ENCODE results near the gene RABGAP1L.
"Not testable (repeated sequence)": the region's sequence is repeated elsewhere in the genome, so short reads cannot be mapped to it uniquely, and the experiment has no call there.

RABGAP1L gene

GRCh38 chr1:174837386-174837785, 678.1 kb downstream of the RABGAP1L start:
- no peak for DNase-seq

- DNase-seq = no peak
Observed at GRCh38 chr1:174839211-174839610, 679.9 kb downstream of the RABGAP1L start.

DNA sequence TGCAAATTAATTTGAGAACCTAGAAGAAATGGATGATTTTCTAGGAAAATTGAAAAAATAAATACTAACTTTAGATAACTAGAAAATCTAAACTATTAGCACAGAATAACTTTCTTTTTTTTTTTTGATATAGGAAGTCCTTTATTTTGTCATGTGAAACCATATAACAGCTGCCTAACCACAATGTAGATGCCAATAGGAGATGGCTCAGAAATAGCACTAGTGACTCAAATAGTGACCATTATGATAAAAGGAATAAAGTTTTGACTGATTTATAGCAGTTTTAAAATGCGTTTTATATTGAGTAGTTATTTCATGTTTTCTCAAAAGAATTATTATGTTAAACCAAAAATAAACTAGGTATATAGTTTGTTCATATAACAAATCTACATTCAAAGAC, 682.4 kb downstream of the RABGAP1L start:
- DNase-seq = no peak

DNA sequence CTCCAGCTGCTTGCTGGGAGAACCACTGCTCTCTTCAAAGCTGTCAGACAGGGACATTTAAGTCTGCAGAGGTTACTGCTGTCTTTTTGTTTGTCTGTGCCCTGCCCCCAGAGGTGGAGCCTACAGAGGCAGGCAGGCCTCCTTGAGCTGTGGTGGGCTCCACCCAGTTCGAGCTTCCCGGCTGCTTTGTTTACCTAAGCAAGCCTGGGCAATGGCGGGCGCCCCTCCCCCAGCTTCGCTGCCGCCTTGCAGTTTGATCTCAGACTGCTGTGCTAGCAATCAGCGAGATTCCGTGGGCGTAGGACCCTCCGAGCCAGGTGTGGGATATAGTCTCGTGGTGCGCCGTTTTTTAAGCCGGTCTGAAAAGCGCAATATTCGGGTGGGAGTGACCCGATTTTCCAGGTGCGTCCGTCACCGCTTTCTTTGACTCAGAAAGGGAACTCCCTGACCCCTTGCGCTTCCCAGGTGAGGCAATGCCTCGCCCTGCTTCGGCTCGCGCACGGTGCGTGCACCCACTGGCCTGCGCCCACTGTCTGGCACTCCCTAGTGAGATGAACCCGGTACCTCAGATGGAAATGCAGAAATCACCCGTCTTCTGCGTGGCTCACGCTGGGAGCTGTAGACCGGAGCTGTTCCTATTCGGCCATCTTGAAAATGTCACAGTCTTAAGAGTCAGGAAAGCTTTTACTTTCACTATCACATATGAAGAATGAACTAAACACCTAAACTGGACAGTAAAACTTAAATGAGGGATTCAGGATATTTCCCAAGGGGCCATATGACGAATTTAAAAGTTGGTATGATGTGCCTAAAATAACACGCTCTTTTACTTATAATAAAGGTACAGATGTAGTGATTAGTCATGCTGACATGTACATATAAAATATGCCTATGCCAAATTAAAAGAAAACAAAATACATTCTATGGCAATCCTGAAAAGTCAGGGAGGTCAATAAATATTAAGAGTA, 689.6 kb downstream of the RABGAP1L start:
- not testable (repeated sequence) for DNase-seq

DNA sequence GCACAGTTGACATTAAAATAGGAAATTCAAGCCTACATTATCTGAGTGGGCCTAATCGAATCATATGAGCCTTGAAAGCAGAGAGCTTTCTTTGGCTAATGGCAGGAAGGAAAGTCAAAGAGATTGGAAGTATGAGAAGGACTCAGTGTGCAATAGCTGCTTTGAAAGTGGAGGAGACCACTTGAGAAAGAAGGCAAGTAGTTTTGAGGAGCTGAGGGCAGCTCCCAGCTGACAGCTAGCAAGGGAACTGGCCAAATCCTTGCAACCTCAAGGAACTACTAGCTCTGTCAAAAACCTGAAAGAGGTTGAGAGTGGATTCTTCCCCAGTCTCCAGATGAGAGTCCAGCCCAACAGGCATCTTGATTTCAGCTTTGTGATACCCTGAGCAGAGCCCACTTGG, 691.4 kb downstream of the RABGAP1L start:
- DNase-seq = no peak

- DNase-seq = no peak
Observed at GRCh38 chr1:174858301-174858700, 699.0 kb downstream of the RABGAP1L start.

DNA sequence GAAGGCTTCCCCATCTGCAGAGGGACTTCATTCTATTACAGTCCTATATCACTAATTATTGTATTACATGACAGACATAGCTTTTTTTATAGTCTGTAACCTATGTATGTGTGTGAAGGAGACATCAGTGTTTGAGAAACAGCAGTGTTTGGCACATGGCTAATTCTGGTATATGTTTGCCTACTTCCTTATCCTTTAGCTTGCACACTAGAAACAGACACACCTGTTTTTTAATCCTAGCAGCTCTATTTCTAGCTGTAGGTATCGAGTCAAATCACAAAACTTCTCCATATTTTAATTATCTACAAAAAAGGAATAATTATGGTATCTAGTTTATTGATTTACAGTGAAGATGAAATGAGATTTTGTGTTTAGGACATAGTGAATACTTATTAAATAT, 711.0 kb downstream of the RABGAP1L start:
- no peak for DNase-seq

GRCh38 chr1:174871886-174872285, 712.6 kb downstream of the RABGAP1L start:
- no peak for DNase-seq

- no peak for DNase-seq
Observed at GRCh38 chr1:174872615-174873058, 713.3 kb downstream of the RABGAP1L start.

DNA sequence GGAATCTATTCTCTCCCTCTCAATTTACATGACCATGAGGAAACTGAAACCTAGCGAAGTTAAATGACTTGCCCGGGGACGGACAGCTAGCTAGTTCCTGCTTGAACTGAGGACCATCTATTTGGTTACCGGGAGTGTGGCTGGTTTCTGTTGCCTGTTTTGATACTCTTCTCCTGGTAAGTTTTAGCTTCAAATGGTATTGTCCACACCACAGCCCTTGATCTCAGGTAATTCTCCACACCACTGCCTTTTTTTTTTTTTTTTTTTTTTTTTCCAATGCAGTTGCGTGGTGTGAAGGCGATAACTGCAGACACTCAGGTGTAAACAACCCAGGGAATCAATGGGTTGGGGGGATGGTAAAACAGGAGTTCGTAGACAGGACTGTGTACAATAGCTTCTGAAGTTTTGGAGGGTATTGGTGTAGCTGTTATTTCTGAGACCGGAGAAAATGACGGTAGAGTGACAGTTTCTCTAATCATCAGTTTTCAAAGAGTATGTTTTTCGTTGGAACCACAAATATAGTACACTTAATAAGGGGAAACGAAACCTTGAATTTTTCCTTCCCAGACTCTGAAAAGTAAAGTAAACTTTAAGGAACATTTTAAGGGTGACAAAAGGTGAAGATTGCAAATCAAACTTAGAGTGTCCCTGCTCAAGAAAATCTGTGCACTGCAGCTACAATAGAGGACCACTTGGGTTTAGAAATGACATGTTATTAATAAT, 715.2 kb downstream of the RABGAP1L start:
- no peak for DNase-seq

GRCh38 chr1:174875306-174875705, 716.0 kb downstream of the RABGAP1L start:
- no peak for DNase-seq

GRCh38 chr1:174877208-174877673, 717.9 kb downstream of the RABGAP1L start:
- no peak for DNase-seq

- no peak for DNase-seq
Observed at GRCh38 chr1:174880171-174880570, 720.9 kb downstream of the RABGAP1L start.

DNA sequence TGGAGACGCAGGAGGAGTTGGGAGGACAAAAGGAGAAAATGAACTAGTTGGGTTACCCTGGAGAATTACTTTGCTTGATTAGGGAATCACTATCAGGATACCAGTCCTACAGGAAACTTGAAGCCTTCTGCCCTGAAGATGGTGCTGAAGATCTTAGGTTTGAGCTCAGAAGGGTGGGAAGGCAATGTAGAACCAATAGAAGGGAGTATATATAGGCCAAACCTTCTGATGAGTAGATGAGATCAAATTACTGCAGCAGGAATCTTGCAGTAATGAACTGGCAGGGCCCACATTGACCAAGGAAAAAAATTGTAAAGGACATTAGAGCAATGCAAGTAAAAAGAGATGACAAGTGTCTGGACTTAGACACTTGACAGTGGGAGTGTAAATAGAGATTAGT, 724.1 kb downstream of the RABGAP1L start:
- no peak for DNase-seq

- no peak for DNase-seq
Observed at GRCh38 chr1:174884038-174884437, 724.7 kb downstream of the RABGAP1L start.

GRCh38 chr1:174884566-174884965, 725.2 kb downstream of the RABGAP1L start:
- DNase-seq = no peak

- DNase-seq = no peak
Observed at GRCh38 chr1:174890024-174890423, 730.7 kb downstream of the RABGAP1L start.

- DNase-seq = no peak
Observed at GRCh38 chr1:174892016-174892415, 732.7 kb downstream of the RABGAP1L start.

- no peak for DNase-seq
Observed at GRCh38 chr1:174894117-174894762, 734.9 kb downstream of the RABGAP1L start.

- not testable (repeated sequence) for DNase-seq
Observed at GRCh38 chr1:174895610-174896009, 736.3 kb downstream of the RABGAP1L start.

DNA sequence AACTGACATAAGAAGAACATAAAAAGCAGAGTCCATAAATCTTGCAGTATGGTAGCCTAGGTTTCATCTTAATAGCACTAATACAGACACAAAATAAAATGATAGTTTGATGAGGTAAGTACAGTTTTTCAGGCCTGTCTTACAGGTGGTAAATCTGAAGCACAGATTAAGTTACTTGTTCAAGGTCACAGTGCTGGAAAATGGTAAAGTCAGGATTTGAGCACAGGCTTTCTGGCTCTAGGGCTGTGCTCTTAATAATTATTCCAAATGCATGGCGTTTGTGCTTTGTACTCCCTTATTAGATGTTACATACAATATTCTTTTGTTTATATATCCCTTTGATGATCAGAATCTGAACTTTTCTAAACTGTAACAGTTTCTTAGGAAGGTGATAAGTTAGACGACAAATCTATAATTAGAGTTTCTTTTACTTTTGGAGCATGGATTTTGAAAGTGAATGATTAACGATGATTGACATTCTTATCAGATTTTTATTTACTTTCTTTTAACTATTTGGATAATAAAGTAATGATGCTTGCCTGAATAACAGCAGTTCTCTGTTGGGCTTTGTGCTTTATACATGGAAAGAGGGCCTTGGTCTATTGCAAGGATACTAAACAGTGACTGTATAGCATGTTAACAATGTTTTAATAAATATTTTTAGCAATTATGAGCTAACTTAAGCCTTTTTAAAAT, 738.9 kb downstream of the RABGAP1L start:
- DNase-seq = no peak

DNA sequence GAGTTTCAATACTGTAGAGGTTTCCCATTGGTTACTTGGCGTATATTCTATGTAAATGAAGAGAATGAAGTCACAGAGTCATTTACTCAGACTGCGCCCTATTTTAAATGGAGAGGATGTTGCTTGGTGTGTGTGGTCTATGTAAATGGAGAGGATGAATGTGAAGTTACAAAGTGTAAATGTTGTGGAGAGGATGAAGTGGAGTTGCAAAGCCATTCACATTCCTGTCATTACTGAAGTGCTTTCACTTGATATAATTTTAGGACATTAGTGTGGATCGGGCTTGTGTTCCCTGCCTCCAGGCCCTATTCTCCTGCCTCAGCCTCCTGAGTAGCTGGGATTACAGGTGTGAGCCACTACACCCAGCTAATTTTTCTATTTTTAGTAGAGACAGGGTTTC, 741.0 kb downstream of the RABGAP1L start:
- DNase-seq = no peak
